Astrocyte (in vitro differentiated cells and primary cell): ENCODE results near the gene RSPH1. TPM values are rescaled to one million over a fixed set of nuclear protein-coding genes. Genes with fewer than 3 reads are reported as not detected.

Experiments
- DNase-seq: peaks from one replicate; pipeline ENCODE4 v3.0.0-alpha.2; 2010; ENCODE audit warnings: low read depth
- FAIRE-seq: peaks from 2 replicates; lab custom pipeline; 2011; peaks lifted over from hg19 to GRCh38; lab: Jason Lieb, UNC
- H2AFZ ChIP-seq: 2 replicates; pipeline ENCODE4 v1.6.0; 2012; ENCODE audit warnings: low read depth, low read length, inconsistent platforms
- H3K27ac ChIP-seq: 2 replicates; pipeline ENCODE4 v1.5.1; 2011; ENCODE audit warnings: low read depth, low read length, inconsistent platforms
- H3K27me3 ChIP-seq: 2 replicates; pipeline ENCODE4 v1.6.0; 2011; ENCODE audit warnings: low read length, inconsistent platforms; ENCODE audit not compliant: insufficient read depth
- H3K36me3 ChIP-seq: 2 replicates; pipeline ENCODE4 v1.5.1; 2011; ENCODE audit warnings: low read length, inconsistent platforms; ENCODE audit not compliant: insufficient read depth
- H3K4me1 ChIP-seq: 2 replicates; pipeline ENCODE4 v1.5.1; 2011; ENCODE audit warnings: low read length, inconsistent platforms; ENCODE audit not compliant: insufficient read depth
- H3K4me2 ChIP-seq: 2 replicates; pipeline ENCODE4 v1.6.0; 2012; ENCODE audit warnings: low read length, inconsistent platforms
- H3K4me3 ChIP-seq: 2 replicates; pipeline ENCODE4 v1.5.1; 2011; ENCODE audit warnings: low read depth, mild to moderate bottlenecking, low read length, inconsistent platforms; ENCODE audit not compliant: insufficient read depth
- H3K79me2 ChIP-seq: 2 replicates; pipeline ENCODE4 v1.6.0; 2012; ENCODE audit warnings: mild to moderate bottlenecking, low read length, inconsistent platforms; ENCODE audit not compliant: insufficient read depth
- H3K9ac ChIP-seq: 2 replicates; pipeline ENCODE4 v1.6.0; 2012; ENCODE audit warnings: mild to moderate bottlenecking, low read length, inconsistent platforms
- H3K9me3 ChIP-seq: 2 replicates; pipeline ENCODE4 v1.5.1; 2012; ENCODE audit warnings: low read depth, mild to moderate bottlenecking, low read length, inconsistent platforms; ENCODE audit not compliant: insufficient read depth
- H4K20me1 ChIP-seq: 2 replicates; pipeline ENCODE4 v1.6.0; 2012; ENCODE audit warnings: low read length, inconsistent platforms; ENCODE audit not compliant: insufficient read depth
- H3K27ac Mint-ChIP-seq: one replicate; pipeline ENCODE4 v1.8.0; 2021; ENCODE audit warnings: mild to moderate bottlenecking, mixed read lengths; ENCODE audit not compliant: unreplicated experiment
- H3K27me3 Mint-ChIP-seq: one replicate; pipeline ENCODE4 v1.8.0; 2021; ENCODE audit warnings: low read depth, mixed read lengths; ENCODE audit not compliant: unreplicated experiment
- H3K36me3 Mint-ChIP-seq: one replicate; pipeline ENCODE4 v1.8.0; 2021; ENCODE audit warnings: low read depth, mixed read lengths; ENCODE audit not compliant: unreplicated experiment
- H3K4me1 Mint-ChIP-seq: one replicate; pipeline ENCODE4 v1.8.0; 2021; ENCODE audit warnings: low read depth, mixed read lengths; ENCODE audit not compliant: unreplicated experiment
- H3K4me3 Mint-ChIP-seq: one replicate; pipeline ENCODE4 v1.8.0; 2021; ENCODE audit warnings: mild to moderate bottlenecking, moderate library complexity, mixed read lengths; ENCODE audit not compliant: unreplicated experiment
- H3K9me3 Mint-ChIP-seq: one replicate; pipeline ENCODE4 v1.8.0; 2021; ENCODE audit warnings: mild to moderate bottlenecking, mixed read lengths; ENCODE audit not compliant: unreplicated experiment
- CTCF ChIP-seq: IDR thresholded peaks from 2 replicates; pipeline ENCODE4 v1.5.1; 2011; ENCODE audit warnings: low read depth, mild to moderate bottlenecking, inconsistent platforms, low read length, moderate library complexity; ENCODE audit not compliant: insufficient read depth
- EZH2 ChIP-seq: IDR thresholded peaks from 2 replicates; pipeline ENCODE4 v1.6.1; 2012; ENCODE audit warnings: mild to moderate bottlenecking, low read length, inconsistent platforms; ENCODE audit not compliant: insufficient read depth
- total RNA-seq: library from RNA; stranded (reverse); gene quantifications from 2 replicates; pipeline ENCODE4 v1.2.1, GENCODE V29; 2021

Gene RSPH1
- total RNA-seq, 1 donor from 2014 or later, result 0.43 TPM

GRCh38 chr21:42461881-42462877 is 33.8 kb downstream of the RSPH1 start:
- FAIRE-seq (no peak), DNase-seq (no peak)
- Histone ChIP-seq H3K9ac (no peak overlapping the region), H3K36me3 (no peaks in the 10 kb centered on the region), H3K4me2 (no peak overlapping the region), H3K4me3 (no peak overlapping the region), H3K4me1 (no peaks in the 10 kb centered on the region), H3K79me2 (no peaks in the 10 kb centered on the region), H3K27ac (no peak overlapping the region), H4K20me1 (no peaks in the 10 kb centered on the region), H2AFZ (no peak overlapping the region), H3K9me3 (no peaks in the 10 kb centered on the region), H3K27me3 (no peaks in the 10 kb centered on the region)
- Mint-ChIP-seq H3K36me3 (no peaks in the 10 kb centered on the region), H3K4me3 (no peak overlapping the region), H3K4me1 (peaks cover 9% of the 10 kb centered on the region), H3K27ac (no peak overlapping the region), H3K9me3 (no peaks in the 10 kb centered on the region), H3K27me3 (peaks cover 7% of the 10 kb centered on the region)
- TF ChIP-seq EZH2 (no peak), CTCF (no peak)

GRCh38 chr21:42461185-42461520 is 34.9 kb downstream of the RSPH1 start:
- no peak overlapping the region for H3K27ac ChIP-seq
- TF ChIP-seq EZH2 (no peak), CTCF (no peak)
- H3K27me3 ChIP-seq, result no peaks in the 10 kb centered on the region
- no peaks in the 10 kb centered on the region for H4K20me1 ChIP-seq
- no peaks in the 10 kb centered on the region for H3K36me3 Mint-ChIP-seq
- no peaks in the 10 kb centered on the region for H3K9me3 Mint-ChIP-seq
- no peaks in the 10 kb centered on the region for H3K36me3 ChIP-seq
- H3K4me1 ChIP-seq, result peaks cover 3% of the 10 kb centered on the region
- peaks cover 7% of the 10 kb centered on the region for H3K27me3 Mint-ChIP-seq
- H3K27ac Mint-ChIP-seq, result no peak overlapping the region
- H3K79me2 ChIP-seq, result no peaks in the 10 kb centered on the region
- no peak overlapping the region for H3K4me2 ChIP-seq
- DNase-seq (no peak), FAIRE-seq (no peak)
- no peak overlapping the region for H3K9ac ChIP-seq
- no peak overlapping the region for H3K4me3 ChIP-seq
- H3K4me3 Mint-ChIP-seq, result no peak overlapping the region
- H2AFZ ChIP-seq, result no peak overlapping the region
- H3K4me1 Mint-ChIP-seq, result peaks cover 8% of the 10 kb centered on the region
- H3K9me3 ChIP-seq, result no peaks in the 10 kb centered on the region
